ENCODE results near the gene PSORS1C1. TPM values are rescaled to one million over a fixed set of nuclear protein-coding genes. Genes with fewer than 3 reads are reported as not detected.
A peak's percentile ranks its signal among the peaks of the same experiment; 100 is the strongest.
"Not testable (repeated sequence)": the region's sequence is repeated elsewhere in the genome, so short reads cannot be mapped to it uniquely, and the experiment has no call there.

The PSORS1C1 gene
- total and polyA plus RNA-seq, 2 donors = 0.48 to 6.8 TPM

DNA sequence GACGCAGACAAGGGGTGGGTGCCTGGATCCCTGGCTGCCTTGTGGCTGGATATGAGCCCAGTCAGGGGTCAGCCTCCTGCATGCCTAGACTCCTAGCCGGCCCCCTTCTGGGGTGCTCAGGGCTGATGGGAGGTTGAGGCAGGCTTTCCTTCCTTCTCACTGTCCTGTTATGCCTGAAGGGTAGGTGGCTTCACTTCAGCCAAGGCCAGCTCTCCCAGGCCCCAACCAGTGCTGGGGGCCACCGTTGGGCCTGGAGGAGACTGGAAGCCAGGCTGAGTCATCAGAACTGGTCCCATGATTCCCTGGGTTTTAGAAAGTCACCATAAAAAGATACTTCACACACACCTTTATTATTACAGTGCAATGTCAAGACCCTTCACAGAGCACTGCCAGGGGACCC, 58.8 kb downstream of the PSORS1C1 start:
- no peaks in the 10 kb centered on the region for H3K4me1 ChIP-seq (ENCODE audit: insufficient read depth)
- no peak overlapping the region for H3K27ac ChIP-seq (ENCODE audit: low read depth)
- 54% methylated on average over 3 of the region's 3 CpGs for WGBS
- H3K36me3 ChIP-seq (ENCODE audit: insufficient read depth) = no peaks in the 10 kb centered on the region
- no peak overlapping the region for H3K4me3 ChIP-seq (ENCODE audit: low read depth, low read length)
- DNase-seq (ENCODE audit: extremely low spot score) = no peak

DNA sequence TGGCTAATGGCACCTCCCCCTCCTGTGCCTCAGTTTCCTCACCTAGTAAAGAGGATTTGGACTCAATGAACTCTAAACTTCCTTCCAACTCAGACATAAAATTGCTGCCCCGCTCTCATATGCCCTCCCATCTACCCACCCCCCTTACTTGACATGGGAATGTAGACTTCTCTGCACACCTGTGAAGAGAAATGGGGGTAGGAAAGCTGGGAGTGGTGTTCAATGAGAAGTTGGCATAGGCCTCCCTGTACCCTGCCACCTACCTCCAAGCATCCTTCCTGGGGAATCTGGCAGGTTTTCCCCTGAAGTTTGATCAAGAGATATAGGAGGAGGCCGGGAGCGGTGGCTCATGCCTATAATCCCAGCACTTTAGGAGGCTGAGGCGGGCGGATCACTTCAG, 59.8 kb downstream of the PSORS1C1 start:
- no peak overlapping the region for H3K27ac ChIP-seq (ENCODE audit: low read depth)
- no peak overlapping the region for H3K4me3 ChIP-seq (ENCODE audit: low read depth, low read length)
- H3K4me1 ChIP-seq (ENCODE audit: insufficient read depth) = peaks cover 2% of the 10 kb centered on the region
- 91% methylated on average over 5 of the region's 5 CpGs for WGBS
- DNase-seq (ENCODE audit: extremely low spot score) = no peak
- H3K36me3 ChIP-seq (ENCODE audit: insufficient read depth) = no peaks in the 10 kb centered on the region

DNA sequence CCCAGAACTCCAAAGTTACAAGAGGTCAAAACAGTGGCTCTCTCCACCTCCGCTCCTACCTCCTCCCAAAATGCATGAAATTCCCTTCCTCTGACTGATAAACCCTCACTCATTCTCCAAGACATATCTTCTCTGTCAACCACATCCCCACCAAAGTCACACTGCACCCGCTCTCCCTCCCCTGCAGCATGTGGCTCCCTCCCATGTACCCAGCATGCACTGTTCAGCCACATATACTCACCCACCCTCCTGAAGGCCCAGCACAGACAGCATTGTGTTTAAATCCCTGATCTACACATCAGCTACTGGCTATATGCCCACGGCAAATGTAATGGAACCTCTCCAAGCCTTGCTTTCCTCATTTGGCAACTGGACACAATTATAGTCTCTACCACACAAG, 61.4 kb downstream of the PSORS1C1 start:
- DNase-seq (ENCODE audit: extremely low spot score) = no peak
- no peak overlapping the region for H3K27ac ChIP-seq (ENCODE audit: low read depth)
- H3K4me3 ChIP-seq (ENCODE audit: low read depth, low read length) = no peak overlapping the region
- H3K36me3 ChIP-seq (ENCODE audit: insufficient read depth) = no peaks in the 10 kb centered on the region
- peaks cover 2% of the 10 kb centered on the region for H3K4me1 ChIP-seq (ENCODE audit: insufficient read depth)
- WGBS = 61% methylated on average over 3 of the region's 3 CpGs

DNA sequence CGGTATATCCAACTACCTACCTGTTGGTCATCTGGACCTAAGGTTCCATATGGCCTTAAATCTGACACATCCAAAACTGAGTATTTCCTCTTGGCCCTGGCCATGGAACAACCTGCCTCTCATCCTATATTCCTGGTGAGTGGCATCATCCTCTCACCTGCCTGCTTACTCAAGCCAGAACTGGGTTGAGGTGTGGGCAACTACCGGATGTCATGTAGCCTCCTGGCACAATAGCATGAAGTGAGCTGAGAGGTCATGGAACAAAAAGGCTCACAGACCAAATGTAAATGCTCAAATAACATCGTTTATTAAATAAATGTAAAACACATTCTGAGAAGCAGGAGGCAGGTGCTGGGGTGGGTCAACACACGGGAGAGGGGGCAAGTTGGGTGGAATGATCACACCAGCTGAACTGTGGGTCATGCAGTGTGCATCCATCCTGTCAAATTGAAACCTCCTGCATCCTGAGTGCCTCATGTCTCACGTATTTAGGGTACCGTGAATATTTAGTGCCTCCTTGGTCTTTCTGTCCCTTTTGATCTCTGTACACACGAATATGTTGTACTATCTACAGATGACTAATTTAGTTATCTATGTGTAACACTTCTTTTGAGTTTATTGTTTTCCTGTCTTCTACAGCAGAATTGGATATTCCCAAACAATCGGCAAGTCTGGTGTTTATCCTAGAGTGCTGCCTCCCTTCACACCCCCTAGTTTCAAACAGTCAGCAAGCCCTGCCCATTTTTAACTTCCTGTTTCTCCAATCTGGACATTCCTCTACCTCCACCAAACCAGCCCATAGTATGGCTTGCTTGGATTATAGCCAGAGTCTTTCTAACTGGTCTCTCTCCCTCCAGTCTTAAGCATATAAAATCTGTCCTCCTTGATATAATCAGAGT, 63.8 kb downstream of the PSORS1C1 start:
- 48% methylated on average over 8 of the region's 8 CpGs for WGBS
- no peak for DNase-seq (ENCODE audit: extremely low spot score)
- peaks cover 2% of the 10 kb centered on the region for H3K4me1 ChIP-seq (ENCODE audit: insufficient read depth)

DNA sequence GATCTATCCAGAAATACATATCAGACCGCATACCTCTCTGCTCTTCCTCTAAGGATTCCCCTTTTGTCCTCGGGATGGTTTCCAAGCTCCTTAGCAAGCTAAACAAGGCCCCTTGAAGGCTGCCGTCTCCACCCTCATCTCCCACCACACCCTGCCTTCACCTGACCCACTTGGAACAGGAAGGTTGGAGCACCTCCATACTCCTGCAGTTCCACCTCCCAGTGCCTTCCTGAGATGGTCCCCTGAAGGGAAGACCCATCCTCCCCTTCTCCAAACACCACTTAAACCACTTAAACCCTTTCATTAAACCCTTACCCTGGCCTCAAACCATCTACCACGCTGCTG, 64.4 kb downstream of the PSORS1C1 start:
- no peak overlapping the region for H3K4me3 ChIP-seq (ENCODE audit: low read depth, low read length)
- H3K27ac ChIP-seq (ENCODE audit: low read depth) = no peak overlapping the region
- H3K4me1 ChIP-seq (ENCODE audit: insufficient read depth) = peaks cover 2% of the 10 kb centered on the region
- no peaks in the 10 kb centered on the region for H3K36me3 ChIP-seq (ENCODE audit: insufficient read depth)
- no peak for DNase-seq (ENCODE audit: extremely low spot score)
- WGBS = 51% methylated on average over 4 of the region's 4 CpGs

More for the DNA sequence above, 63.8 kb downstream of the PSORS1C1 start:
- no peak overlapping the region for H3K27ac ChIP-seq (ENCODE audit: low read depth)
- no peak overlapping the region for H3K4me3 ChIP-seq (ENCODE audit: low read depth, low read length)
- H3K36me3 ChIP-seq (ENCODE audit: insufficient read depth) = no peaks in the 10 kb centered on the region

DNA sequence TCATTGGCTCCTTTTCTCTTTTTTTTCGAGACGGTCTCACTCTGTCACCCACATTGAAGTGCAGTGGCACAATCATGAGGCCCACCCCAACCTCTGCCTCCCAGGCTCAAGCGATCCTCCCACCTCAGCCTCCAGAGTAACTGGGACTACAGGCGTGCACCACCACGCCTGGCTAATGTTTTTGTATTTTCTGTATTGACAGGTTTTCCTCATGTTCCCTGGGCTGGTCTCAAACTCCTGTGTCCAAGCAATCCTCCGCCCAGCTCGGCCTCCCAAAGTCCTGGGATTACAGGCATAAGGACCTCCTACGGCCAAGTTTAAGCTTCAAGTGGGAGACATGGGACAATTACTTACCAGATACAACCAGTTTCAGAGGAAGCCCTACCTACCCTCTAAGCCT, 65.3 kb downstream of the PSORS1C1 start:
- Histone ChIP-seq H3K36me3 (ENCODE audit: insufficient read depth) (no peaks in the 10 kb centered on the region), H3K27ac (ENCODE audit: low read depth) (no peak overlapping the region), H3K4me1 (ENCODE audit: insufficient read depth) (peaks cover 2% of the 10 kb centered on the region), H3K4me3 (ENCODE audit: low read depth, low read length) (peak overlapping the region; percentile 27)
- 98% methylated on average over 8 of the region's 8 CpGs for WGBS
- DNase-seq (ENCODE audit: extremely low spot score) = no peak

DNA sequence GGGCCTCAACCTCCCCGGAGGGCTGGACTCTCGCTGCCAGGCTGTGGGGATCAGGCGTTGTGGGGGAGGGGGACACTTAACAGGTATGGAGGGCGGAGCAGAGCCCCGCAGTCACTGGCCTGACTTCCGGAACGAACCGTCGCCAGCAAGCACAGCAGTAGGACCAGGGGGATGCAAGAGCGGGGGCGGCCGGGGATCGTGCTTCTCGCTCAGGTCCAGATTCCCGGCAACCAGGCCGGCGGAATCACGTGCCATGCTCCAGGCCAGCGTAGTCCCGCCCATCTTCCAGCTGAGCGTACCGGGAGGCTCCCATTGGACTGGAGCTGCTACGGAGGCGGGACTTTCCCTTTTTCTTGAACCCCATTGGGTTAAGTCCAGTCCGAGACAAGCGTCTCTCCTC, 65.9 kb downstream of the PSORS1C1 start:
- no peak for DNase-seq (ENCODE audit: extremely low spot score)
- H3K27ac ChIP-seq (ENCODE audit: low read depth) = no peak overlapping the region

DNA sequence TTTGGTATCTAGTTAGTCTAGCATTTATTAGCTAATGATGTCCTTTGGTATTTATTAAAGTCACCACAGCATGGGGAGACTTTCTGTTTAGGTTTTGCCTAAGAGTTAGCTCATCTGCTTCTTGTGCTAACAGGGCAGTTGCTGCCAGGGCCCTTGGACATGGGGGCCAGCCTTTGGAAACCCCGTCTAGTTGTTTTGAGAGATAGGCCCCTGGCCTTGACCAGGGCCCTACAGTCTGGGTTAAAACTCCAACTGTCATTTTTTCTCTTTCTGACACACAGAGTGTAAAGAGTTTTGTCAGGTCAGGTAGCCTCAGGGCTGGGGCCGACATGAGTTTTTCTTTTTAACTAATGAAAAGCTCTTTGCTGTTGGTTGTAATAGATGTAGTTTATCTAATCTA, 68.7 kb downstream of the PSORS1C1 start:
- whole genome bisulfite sequencing = 80% methylated on average over 2 of the region's 2 CpGs
- not testable (repeated sequence) for H3K4me1 ChIP-seq (ENCODE audit: insufficient read depth); H3K36me3 ChIP-seq (ENCODE audit: insufficient read depth)

More for the DNA sequence above, 65.9 kb downstream of the PSORS1C1 start:
- H3K36me3 ChIP-seq (ENCODE audit: insufficient read depth) = no peaks in the 10 kb centered on the region
- H3K4me1 ChIP-seq (ENCODE audit: insufficient read depth) = peaks cover 2% of the 10 kb centered on the region
- H3K4me3 ChIP-seq (ENCODE audit: low read depth, low read length) = peak overlapping the region; percentile 27
- 68% methylated on average over 26 of the region's 26 CpGs for WGBS

DNA sequence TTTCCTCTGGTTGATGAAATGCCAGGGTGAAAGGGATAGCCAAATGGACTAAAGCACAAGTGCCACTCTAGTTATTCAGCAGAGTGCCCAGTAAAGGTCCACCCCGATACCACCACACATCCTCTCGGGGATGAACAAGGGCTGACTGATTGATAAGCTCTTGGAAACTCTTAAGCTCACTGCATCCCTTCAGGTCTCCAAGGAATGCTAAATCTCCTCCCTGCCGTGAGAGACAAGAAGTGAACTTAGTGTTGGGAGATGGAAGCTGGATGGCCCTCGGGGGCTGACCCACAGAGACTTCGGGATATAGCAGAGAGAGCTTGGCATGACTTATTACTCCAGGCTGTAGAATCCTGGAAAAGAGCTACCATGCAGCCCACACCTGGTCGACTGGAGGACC, 69.3 kb downstream of the PSORS1C1 start:
- H3K4me1 ChIP-seq (ENCODE audit: insufficient read depth); H3K4me3 ChIP-seq (ENCODE audit: low read depth, low read length); DNase-seq (ENCODE audit: extremely low spot score); H3K27ac ChIP-seq (ENCODE audit: low read depth); H3K36me3 ChIP-seq (ENCODE audit: insufficient read depth): not testable (repeated sequence)
- WGBS = 66% methylated on average over 6 of the region's 6 CpGs

More for the DNA sequence above, 68.7 kb downstream of the PSORS1C1 start:
- H3K27ac ChIP-seq (ENCODE audit: low read depth); H3K4me3 ChIP-seq (ENCODE audit: low read depth, low read length); DNase-seq (ENCODE audit: extremely low spot score): not testable (repeated sequence)

DNA sequence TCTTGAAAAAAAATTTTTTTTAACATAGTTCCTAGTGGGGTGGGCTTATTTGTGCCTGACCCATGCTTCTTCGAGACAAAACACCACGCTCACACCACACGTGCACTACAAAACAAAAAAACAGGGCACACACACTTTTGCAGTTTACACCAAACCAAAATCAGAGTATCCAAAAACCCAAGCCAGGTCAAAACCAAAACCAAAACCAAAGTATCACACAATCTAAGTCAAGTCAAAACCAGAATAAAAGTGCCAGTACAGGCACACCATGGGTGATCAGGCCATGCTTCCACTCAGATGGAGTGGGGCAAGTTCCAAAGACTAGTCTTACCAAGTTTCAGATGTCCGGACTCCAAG, 71.1 kb downstream of the PSORS1C1 start:
- 75% methylated on average over 4 of the region's 4 CpGs for WGBS
- H3K27ac ChIP-seq (ENCODE audit: low read depth) = peak overlapping the region; percentile 31

DNA sequence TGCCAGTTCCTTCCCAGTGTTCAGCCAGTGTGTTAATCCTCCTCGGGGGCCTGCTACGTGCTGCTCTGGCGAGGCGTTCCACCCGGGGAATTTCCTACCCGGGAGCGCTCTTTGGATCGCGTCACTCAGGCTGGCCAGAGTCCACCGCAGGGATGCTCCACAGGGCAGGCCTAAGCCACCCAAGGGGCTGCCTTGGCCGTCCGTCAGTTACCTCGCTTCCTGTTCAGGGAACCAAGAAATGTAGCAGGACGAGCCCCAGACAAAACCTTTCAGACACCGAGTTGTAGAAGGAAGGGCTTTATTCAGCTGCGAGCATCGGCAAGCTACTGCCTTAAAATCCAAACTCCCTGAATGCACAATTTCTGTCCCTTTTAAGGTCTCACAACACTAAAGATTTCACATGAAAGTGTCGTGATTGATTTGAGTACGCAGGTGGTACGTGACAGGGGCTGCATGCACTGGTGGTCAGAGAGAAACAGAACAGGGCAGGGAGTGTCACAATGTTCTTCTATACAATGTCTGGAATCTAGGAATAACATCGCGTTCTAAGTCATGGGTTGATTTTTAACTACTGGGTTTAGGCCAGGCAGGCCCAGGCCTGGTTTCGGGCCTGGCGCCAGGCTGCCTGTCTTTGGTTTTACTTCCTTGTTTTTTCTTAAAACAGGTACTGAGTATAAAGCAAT, 71.6 kb downstream of the PSORS1C1 start:
- DNase-seq (ENCODE audit: extremely low spot score) = no peak
- Histone ChIP-seq H3K27ac (ENCODE audit: low read depth) (peak overlapping the region; percentile 31), H3K4me3 (ENCODE audit: low read depth, low read length) (no peak overlapping the region), H3K4me1 (ENCODE audit: insufficient read depth) (no peaks in the 10 kb centered on the region), H3K36me3 (ENCODE audit: insufficient read depth) (no peaks in the 10 kb centered on the region)
- 60% methylated on average over 24 of the region's 24 CpGs for WGBS

More for the DNA sequence above, 71.1 kb downstream of the PSORS1C1 start:
- not testable (repeated sequence) for H3K4me1 ChIP-seq (ENCODE audit: insufficient read depth); H3K36me3 ChIP-seq (ENCODE audit: insufficient read depth); DNase-seq (ENCODE audit: extremely low spot score)
- H3K4me3 ChIP-seq (ENCODE audit: low read depth, low read length) = peak overlapping the region; percentile 19

DNA sequence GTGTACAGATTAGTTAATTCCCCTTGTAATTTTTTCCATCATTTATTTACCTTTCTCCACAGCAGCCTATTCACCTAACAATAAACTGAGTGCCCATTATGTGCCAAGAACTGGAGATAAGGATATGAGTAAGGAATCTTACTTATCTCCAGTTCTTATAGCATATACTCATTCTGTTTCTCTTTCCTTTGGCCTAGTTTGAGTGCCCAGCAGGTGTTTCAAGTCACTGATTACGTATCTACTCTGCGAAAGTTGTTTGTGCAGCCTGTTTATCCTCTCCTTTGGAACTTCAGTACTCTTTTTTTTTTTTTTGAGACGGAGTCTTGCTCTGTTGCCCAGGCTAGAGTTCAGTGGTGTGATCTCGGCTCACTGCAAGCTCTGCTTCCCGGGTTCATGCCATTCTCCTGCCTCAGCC, 73.2 kb downstream of the PSORS1C1 start:
- DNase-seq (ENCODE audit: extremely low spot score) = no peak
- Histone ChIP-seq H3K27ac (ENCODE audit: low read depth) (no peak overlapping the region), H3K4me1 (ENCODE audit: insufficient read depth) (no peaks in the 10 kb centered on the region), H3K4me3 (ENCODE audit: low read depth, low read length) (no peak overlapping the region), H3K36me3 (ENCODE audit: insufficient read depth) (no peaks in the 10 kb centered on the region)
- 51% methylated on average over 5 of the region's 5 CpGs for WGBS

DNA sequence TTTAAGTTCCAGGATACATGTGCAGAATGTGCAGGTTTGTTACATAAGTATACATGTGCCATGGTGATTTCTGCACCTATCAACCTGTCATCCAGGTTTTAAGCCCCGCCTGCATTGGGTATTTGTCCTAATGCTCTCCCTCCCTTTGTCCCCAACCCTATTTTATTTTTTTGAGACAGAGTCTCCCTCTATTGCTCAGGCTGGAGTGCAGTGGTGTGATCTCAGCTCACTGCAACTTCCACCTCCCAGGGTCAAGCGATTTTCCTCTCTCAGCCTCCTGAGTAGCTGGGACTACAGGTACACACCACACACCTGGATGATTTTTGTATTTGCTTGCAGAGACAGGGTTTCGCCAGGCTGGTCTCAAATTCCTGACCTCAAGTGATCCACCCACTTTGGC, 74.6 kb downstream of the PSORS1C1 start:
- WGBS = 85% methylated on average over 3 of the region's 3 CpGs
- H3K4me3 ChIP-seq (ENCODE audit: low read depth, low read length); H3K4me1 ChIP-seq (ENCODE audit: insufficient read depth); H3K27ac ChIP-seq (ENCODE audit: low read depth); H3K36me3 ChIP-seq (ENCODE audit: insufficient read depth); DNase-seq (ENCODE audit: extremely low spot score): not testable (repeated sequence)

Measured in urinary bladder (tissue), 4 donors.